ENCODE data around the gene C9.
"Not testable (repeated sequence)": the region's sequence is repeated elsewhere in the genome, so short reads cannot be mapped to it uniquely, and the experiment has no call there.

Gene C9

DNA sequence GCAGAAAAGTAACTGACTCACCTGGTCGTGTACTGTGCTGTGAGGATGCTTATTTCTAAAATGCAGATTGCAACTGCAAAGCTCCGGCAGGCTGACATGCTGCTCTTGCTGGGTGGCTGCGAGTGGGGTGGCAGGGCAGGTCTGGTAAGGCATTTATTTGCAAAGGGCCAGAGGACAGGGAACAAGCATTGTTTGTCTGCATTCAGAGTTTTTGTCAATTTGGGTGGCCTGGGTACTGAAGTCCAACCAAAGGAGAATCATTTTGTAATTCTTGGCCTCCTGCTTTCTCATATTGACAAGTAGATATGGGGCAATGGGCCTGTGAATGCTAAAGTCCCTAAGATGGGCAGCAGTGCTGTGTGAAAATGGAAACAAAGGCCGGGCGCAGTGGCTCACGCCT lies at the start of gene C9:
Gene C9, minus strand, starts transcription at position 129 of the 400 bp plus-strand sequence. Its CDS starts 31 bp downstream, at position 98.
- no peak for DNase-seq

DNA sequence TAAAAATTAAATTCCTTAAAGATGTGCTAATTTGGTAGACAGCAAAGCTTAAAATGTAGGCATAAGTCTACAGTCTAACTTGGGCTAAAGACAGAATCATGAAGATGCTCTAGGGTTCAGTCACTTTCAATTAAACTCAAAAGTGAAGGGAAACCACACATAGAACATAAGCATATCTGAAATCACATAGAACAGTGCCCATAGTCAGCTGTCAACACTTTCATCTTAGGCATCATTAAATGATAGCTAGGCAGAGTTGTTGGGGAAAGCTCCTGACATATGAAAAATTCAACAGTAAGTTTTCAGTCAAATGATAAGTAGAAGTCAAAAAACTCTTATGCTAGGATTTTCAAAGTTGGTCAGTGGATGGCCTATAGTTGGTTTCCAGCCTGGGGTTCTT lies 49.5 kb upstream of the C9 start:
- DNase-seq: no peak

DNA sequence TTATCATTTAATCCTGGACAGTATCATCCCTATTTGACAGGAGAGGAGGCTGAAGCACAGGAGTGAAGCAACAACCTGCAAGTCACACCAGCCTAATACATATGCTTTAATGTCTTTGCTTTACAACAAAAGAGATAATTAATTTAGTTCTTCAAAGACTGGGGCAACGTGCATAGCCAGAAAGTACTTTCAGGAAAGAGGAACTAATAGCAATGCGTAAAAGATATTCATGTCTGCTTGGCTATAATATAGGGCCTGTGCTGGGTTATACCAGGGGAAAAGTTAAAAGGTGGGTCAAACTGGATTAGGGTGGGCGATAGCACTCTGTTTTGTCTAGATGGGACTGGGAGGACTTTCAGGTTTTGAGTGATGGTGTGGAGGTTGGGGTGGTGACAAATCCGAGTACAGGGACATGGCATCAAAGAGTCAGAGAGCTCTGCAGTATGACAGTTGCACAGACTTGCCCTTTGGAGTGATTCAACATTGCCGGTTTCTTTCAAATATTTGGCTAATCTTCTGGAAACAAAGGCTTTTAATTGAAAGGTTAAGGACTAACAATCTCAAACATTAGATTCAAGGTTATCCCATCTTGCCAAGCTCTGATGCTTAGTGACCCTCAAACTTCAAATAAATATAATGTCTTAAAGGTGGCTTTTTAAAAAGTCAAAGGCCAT lies 48.6 kb upstream of the C9 start:
- DNase-seq: no peak

DNA sequence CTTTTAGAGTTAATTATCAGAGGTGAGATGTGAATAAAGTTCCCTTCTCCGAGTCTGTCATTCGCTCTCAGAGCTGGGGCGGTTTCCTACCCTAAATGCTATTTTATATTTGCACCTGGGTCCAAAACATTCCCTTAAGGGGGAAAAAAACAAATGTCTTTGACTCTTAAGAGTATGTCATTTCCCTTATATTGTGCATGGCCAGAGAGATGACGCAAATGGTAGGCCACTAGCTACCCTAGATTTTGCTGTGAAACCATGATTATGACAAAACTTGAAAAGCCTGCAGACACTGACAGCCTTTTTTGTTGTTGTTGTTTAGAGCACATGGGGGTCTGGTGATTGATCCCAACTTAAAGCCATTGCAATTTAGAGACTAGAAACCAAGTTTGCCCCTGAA lies 47.7 kb upstream of the C9 start:
- DNase-seq: no peak

DNA sequence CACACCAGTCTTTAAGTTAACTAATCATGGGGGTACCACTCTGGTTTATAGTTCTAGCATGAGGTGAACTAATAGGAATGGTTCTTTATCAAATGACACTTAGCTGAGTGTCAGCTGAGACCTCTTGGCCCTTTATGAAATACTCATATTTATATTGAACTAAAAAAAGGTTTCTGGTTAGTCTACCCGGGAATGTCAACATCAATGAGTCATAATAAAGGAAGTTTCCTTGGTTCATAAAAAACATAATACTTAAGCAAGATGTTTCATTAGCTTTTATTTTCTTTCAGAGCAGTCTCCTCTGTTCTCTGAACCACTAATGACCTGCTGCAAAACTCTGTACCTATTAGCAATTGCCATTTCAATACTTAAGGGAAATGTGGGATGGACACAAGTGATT lies 46.8 kb upstream of the C9 start:
- no peak for DNase-seq

DNA sequence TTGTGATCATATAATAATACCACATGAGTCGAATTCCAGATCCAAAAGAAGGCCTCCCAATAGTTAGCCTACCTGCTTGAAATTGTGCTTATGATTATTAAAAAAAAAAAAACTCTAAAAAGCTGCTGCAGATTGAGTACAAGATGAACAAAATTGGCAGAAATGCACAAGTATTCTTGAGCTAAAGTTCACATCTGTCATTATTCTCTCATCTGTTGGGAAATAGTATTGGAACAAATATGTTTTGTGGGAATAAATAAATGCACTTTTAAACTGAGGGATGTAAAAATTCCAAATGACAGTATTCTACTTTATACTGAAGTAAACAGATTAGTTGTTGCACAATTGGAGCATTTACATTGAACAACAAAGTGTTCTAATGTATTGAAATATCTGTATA lies 44.7 kb upstream of the C9 start:
- DNase-seq: no peak

DNA sequence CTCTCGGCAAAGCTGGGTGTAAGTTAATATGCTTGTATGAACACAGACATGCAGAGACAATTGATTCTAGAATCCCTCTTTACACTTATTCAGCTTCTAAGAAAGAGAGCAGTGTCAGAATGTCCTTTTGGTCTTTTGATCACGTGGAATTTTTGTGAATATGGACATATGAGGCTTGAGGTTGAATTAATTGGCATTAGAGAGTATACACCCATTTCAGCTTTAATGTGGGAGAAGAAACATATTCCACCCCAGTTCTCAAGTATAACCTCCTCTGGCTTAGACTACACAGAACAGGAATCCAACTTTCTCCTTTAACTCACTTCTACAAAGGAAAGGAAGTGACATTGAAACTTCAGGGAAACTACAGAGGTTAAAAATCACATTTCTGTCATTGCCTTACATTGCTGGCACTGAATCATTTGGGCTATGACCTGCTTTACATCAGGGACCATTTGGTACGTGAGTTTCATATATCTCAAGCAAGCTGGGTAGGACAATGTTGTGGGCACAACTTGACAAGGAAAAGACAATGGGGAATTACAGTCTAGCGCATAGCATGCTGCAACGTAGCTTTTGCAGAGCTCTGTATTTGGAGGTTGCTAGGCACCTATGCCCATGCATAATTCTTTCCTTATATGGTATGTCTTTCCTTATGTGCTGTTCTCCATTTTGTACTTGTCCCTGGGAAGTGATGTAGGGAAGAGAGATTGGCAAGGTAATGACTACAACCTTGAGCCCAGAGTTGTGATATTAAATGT lies 41.0 kb upstream of the C9 start:
- no peak for DNase-seq

DNA sequence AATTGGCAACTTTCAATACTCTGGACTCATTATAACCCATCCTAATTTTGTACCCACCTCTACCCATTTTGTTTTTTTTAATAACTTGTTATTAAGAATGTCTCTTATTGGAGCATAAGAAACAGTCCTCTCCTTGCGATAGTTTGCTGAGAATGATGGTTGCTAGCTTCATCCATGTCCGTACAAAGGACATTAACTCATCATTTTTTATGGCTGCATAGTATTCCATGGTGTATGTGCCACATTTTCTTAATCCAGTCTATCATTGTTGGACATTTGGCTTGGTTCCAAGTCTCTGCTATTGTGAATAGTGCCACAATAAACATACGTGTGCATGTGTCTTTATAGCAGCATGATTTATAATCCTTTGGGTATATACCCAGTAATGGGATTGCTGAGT lies 39.5 kb upstream of the C9 start:
- DNase-seq: not testable (repeated sequence)

DNA sequence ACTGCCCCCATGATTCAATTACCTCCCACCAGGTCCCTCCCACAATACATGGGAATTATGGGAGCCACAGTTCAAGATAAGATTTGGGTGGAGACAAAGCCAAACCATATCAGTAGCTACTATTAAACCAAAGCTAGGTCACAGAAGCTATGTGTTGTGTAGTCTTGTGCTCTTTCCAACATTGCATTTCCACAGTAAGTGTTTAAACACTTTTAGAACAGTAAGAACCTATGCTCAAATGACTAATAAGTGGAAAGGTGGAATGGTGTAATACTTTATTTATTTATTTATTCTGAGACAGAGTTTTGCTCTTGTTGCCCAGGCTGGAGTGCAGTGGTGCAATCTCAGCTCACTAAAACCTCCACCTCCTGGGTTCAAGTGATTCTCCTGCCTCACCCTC lies 37.8 kb upstream of the C9 start:
- DNase-seq: not testable (repeated sequence)

DNA sequence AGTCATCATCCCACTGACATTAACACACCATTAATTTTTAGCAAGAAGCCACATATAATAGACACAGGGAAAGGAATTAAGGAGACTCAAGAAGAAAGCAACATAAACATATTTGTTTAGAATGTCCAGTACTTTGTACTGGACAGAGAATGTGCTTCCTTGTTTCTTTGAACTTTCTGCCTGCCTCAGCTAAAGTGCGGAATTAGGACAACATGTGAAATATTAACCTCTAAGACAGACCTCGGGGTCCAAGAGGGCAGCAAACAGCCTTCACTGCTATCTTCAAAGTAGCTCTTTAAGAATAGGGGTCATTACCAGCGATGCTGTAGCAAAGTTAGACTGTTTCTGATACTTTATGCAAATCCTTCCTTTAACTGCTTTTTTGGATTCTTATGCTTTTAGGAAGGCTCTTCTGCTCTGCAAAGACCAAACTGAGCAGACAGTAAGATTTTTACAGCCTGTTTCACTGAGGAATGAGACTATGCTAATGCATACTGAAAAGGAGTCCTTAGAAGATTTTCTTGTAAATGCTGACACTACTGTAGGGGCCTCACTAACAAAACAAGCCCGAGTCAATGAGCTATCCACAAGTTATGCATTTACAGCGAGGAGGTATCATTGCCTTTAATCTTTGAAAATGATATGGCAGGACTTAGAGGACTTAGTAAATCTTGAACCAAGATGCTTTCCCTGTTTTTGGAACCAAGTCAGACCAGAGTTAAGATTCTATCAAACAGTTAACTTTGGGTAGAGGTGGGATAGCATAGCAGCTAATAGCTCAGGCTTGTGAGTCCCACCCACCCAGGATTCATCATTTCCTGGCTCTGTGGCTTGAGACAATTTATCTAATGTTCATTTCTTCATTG lies 36.7 kb upstream of the C9 start:
- DNase-seq: no peak

DNA sequence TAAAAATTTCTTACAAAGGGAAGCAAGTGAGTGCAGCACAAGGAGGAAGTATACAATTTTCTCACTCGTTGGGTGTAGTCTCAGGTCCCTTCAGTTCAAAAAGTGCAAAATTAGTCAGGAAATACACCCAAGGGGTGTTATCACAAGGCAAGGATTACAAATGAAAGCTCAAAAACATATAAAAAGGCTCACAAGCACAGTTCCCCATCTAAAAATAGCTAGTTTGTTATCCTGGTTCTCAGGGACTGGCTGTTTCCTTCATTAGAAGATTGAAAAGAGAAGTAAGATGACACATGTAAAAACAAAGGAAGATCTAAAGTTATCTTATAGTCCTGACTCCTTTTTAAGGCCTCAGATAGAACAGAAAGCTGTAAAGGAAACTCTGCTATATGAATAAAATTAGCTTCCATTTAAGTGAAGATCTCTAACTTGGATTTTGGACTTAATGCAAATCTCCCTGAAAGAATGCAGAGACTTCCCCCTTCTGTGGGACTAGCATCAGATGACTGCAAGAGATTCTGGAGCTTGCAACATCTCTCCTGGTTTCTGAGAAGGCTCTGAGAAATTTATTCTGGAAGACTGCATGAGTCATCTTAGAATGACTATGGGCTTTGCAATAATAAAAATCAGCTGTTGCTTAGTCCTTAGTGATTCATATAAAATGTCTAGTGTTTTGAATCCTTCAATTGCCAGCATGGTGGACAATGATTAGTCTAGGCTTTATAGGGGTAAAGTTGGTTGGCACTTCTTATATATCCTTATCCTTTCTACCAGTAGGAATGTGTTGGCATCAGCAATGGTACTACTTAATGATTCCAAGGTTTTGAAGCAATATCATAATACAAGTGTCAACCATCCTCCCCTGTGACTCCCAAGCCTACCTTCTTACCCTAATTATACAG lies 35.1 kb upstream of the C9 start:
- DNase-seq: no peak

DNA sequence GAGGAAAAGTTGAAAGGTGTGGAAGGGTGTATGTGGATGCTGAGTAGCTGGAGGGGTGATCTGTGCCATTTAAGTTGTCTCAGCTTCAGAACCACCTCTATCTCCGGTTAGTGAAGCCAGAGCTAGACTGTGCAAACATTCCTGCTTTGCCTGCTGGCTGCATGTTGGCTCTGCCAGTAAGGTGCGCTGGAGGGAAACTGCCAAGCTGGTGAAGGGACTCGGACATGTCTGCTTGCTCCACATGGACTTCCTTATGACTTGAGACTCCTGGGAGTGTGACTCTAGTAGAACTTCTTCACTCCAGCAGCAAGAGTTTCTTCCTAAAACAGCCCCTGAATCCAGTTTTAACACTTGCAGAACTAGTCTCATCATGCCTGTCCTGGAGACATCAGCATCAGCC lies 32.5 kb upstream of the C9 start:
- no peak for DNase-seq

DNA sequence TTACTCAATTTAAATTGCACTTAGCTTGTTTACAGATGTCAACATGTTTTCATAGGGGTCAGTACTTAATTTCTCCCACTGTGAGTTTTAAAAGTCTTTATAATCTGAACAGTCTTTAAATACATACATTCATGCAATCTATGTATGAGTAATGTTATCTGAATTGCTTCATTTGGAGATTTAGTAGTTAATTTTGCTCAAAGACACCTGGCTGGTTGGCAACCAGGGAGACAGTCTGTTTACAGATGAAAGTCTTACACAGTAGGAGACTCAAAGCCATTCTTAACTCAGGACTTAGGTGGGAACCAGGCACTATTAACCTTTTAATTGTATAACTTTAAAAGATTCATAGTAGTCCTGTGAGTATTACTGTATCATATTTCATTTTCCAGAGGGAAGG lies 31.2 kb upstream of the C9 start:
- DNase-seq: no peak

DNA sequence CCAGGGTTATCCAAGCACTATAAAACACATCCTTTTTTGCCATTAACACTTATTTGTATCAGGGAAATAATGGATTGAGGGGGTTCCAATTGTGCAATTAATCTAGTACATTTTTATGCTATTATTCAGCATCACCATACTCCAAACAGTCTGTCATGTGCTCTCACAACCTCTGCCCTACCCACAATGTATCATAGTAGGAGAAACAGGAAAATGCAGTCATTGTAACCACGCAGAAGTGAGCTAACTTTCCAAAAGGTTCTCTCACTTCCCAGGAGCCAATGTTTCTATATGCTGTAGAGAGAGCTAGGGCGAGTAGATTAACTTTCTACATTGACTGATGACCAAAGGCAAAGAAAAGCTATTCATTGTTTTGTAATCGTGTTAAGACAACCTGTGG lies 30.7 kb upstream of the C9 start:
- DNase-seq: no peak

DNA sequence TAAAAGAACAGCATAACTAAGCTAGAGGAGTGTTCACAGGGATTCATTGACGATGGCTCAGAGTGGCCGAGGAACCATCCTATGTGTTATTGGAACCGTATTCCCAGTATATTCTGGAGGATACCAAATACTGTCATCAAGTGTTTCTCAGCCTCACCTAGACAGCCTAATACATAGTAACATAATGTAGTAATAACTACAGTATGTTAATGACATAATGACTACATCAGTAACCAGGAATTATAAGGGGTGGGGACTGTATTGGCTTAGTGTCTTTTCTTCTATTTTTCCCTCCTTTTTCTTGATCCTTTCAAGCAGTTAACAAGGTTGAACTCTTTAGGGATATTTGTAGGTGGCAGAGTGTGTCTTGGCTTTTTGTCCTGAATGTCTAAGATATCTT lies 26.6 kb upstream of the C9 start:
- no peak for DNase-seq

DNA sequence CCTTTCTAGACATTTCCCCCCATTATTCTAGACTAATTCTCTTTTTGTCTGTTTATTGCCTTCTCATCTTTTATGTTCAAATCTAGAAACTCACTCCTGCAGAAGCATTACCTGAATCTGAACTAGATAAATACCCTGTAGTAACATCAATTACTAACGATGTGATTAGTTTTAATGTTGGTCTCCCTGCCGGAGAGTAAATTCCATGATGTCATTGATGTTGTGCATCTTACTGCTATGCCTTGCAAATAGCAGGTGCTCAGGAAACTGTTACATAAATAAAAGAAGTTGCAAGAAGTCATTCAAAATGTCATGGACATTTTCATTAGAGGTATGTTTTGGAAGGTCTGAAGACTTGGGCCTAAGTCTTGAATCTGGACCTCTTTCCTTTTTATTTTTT lies 23.0 kb upstream of the C9 start:
- DNase-seq: no peak

DNA sequence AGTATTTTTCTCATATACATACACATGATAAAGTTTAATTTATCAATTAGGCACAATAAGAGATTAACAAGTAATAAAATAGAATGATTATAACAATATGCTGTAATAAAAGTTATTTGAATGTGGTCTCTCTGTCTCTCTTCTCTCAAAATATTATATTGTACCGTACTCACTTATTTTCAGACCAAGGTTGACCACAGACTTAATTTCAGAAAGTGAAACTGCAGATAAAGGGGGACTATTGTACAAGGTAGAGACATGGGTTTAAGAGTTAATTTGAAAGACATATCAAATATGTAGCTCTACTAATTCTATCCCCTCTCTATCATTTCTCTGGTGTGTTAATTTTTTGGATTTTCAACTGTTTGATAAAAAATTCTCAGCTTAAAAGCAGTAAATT lies 20.0 kb upstream of the C9 start:
- no peak for DNase-seq

DNA sequence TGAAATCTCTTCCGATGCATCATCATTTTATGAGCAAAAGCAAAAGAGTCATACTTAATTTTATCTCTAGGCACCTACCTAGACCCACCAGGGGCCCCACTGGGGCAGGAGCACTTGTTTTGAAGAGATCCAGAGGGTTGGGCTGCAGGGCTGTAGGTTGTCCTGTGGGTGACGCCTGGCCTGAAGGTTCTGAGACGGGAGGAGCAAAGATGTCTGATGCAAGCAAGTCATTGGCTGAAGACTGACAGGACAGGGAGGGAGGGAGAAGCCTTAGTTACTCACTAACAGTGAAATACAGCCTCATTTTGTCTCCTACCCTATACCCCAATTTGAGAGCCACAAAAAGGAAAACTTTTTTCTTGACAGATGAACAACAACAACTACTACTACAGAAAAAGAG lies 17.1 kb upstream of the C9 start:
- DNase-seq: no peak

DNA sequence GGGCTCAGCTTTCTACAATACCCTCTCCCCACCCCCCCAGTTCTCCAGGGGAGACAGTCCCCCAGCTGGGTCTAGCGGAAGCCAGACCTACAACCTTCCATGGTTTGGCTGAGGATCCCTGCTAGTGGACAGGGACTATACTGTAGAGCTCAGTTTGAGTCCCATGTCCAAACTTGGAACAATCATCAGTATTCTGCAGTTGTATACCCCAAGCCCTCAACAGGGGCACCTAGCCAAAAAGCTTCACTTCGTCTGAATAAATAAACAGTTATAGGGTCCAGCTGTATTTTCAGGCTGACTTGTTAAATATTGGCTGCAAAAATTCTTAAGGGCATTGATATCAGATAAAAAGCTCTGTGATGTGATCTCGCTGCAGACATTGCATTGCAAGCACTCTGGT lies 15.4 kb upstream of the C9 start:
- DNase-seq: no peak

DNA sequence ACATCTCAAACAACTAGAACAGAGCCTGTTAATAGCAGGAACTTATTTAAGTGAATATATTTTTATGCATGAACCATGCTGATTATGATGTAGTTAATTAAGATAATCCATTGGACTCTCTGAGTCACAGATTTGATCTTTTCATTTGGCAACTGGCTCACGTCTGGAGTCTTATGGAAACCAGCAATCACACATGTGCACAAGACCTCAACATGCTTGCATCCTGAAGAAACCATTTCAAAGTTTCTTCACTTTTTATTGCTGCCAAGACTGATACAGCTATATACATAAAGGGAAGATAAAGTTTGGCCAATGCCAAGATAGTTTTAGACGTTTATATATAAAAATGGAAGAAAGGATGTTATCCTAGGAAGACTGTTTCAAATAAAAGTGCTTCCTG lies 13.3 kb upstream of the C9 start:
- no peak for DNase-seq

DNA sequence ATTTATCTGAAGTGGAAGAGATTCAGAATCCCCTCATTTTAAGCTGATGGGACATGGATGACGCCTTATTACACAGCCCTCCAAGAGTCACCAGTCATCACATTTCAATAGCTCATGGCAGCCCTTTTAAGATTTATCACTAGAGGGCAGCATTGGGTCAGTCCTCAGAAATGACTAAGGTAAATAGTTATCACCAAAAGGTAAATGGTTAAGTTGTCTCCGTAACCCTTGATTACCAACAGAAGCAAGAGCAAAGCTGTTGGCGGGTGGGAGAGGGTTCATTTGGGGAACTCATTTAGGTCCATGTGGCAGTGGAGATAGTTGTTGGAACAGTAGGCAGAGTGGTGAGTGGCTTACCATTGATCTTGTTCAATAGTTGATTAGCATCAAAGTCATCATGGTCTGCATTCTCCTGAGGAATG lies 12.0 kb upstream of the C9 start:
- DNase-seq: peak; percentile 28 to 88

DNA sequence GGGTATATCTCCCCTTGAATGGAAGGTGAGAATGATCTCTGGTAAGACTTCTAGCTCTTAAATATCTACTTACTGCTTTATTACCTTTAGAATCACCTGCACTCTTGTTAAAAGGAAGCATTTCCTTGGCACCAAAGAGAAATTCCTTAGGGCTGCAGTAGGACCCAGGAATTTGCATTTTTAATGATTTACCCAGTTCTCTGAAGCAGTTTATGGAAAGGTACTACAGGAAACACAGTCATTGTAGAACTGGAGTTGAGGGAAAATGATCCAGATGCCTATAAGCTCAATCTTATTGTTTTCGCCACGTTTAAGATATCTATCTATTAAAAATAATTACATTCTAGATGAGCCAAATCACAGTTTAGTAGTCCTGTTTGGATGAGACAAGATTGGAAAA lies 9.5 kb upstream of the C9 start:
- DNase-seq: peak in 1 of 2 experiments; percentile 45

DNA sequence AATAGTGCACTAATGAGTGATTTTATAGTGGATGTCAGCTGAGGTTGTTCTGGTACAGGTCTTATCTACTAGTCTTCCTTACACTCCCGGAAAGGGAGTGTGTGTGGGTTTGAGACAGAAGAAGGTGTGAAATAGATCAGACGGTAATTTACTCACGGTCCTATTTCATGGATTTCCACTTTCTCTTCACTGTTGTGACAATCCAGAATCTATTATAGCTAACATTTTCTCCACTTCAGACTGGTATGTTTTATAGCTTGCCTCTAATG lies 7.0 kb upstream of the C9 start:
- DNase-seq: peak; percentile 66 to 71
